Measurements from ENCODE around the gene TOMM40.
A peak's percentile ranks its signal among the peaks of the same experiment; 100 is the strongest.
"Not testable (repeated sequence)": the region's sequence is repeated elsewhere in the genome, so short reads cannot be mapped to it uniquely, and the experiment has no call there.

TOMM40 gene

GRCh38 chr19:44872661-44873060, 18.4 kb upstream of the TOMM40 start:
- DNase-seq, result no peak

DNA sequence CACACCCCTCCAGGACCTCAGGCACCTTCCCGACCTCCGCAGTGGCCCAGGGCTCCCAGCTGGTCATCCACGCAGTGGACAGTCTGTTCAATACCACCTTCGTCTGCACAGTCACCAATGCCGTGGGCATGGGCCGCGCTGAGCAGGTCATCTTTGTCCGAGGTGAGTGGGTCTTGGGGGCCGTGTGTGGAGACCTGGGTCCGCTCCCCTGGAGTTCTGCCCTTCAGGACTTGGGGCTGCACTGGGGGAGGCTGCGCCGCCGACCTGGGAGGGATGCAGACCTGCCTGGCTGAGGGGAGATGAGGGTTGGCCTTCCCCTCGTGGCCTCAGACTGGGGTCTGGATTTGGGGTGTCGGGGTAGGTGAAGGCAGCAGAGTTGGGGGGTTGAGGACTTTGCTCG, 16.7 kb upstream of the TOMM40 start:
- no peak for DNase-seq

DNA sequence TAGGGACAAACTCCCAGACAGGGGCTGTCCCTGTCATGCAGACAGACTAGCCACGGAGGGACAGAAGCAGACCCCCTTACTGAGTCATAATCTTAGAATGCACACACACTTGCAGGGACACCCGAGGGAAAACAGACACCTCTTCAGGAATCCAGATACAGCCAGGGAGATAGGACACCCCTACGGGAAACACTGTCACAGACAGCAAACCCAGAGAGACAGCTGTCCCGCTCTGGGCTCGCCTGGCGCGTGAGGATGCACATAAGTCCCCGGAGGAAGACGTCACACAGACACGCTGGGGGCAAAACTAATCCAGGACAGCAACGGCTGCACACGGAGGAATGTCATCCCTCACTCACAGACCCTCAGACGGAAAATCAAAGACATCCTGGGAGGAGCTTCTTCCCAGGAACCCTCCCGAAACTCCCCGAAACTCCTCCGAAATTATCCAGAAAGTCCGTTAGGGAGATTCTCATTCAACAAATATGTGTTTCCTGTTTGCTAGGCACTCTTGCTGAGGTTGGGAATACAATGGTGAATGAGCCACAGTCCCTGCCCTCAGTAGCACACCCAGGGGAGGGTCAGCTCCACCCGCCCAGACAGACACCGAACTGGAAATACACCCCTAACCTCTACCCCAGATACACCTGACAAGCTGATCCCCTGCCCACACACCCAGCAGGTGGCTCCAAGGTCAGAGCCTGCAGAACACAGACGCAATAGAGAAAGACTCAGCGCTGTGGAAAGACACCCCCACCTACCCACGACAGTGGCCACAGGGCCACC, 15.2 kb upstream of the TOMM40 start:
- no peak for DNase-seq

- no peak for DNase-seq
Measured at GRCh38 chr19:44876930-44877535, 14.0 kb upstream of the TOMM40 start.

- DNase-seq, result no peak
Measured at GRCh38 chr19:44878120-44878865, 12.8 kb upstream of the TOMM40 start.

DNA sequence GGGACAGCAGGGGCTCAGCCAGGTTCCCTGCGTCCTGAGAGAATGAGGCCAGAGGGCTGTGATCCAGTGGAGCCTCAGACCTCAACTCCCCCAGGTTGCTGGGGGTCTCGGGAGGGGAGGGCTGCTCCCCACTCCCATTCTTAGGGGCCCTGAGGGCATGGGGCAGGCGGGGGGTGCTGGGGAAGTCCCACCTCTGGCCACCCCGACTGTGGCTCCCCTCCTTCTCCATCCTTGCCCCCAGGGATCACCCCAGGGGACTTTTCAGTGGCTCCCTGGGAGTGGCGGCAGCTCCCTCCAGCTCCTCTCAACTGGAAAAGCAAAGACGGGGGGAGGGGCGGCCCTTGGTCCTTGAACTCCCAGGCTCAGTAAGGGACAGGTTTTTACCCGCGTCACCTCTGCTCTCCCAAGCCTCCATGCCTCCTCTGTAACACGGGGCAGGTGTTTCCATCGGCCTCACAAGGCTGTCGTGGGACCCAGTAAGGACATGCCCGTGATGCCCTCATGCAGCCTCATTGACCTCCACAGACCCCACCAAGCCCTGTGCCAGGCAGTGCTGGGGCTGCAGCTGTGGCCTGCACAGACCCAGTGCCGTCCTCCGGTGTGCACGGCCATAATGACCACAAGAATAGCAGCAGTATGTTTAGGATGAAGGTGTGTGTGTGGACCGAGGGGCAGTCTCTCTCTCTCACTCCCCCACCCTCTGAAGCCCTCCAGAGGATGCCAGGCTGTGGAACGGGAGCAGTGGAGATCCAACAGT, 11.6 kb upstream of the TOMM40 start:
- no peak for DNase-seq

- DNase-seq, result no peak
Measured at GRCh38 chr19:44882063-44882462, 9.0 kb upstream of the TOMM40 start.

GRCh38 chr19:44882619-44883397, 8.2 kb upstream of the TOMM40 start:
- DNase-seq, result not testable (repeated sequence)

- no peak for DNase-seq
Measured at GRCh38 chr19:44883922-44884321, 7.1 kb upstream of the TOMM40 start.

DNA sequence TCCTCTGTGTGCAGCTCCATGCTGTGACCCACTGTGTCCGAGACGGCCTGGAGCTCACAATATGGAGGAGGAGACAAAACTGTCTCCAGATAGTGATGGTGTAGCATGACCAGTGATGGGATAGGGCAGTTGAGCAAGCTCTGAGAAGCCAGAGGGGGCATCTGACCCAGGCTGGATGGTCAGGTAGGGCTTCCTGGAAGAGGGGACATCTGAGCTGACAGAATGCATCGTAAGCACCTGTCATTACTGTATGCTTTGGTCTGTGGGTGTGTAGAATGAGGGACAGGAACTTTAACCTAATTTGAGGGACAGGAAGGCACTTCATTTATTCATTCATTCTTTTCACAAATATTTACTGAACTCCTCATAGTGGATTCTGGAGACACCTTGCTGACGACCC, 6.5 kb upstream of the TOMM40 start:
- DNase-seq, result no peak

DNA sequence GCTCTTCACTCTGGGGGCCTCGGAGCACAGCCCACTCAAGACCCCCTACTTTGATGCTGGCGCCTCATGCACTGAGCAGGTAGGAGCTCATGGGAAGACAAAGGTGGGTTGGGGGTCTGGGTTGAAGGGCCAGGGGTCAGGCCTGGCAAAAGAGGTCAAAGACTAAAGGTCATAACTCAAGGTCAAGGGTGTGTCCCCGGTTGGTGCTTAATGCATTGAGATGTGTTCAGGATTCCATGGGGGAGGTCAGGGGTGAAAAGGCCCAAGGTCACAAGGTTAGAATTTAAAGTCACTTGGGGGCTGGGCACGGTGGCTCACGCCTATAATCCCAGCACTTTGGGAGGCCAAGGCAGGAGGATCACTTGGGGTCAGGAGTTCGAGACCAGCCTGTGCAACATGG, 4.9 kb upstream of the TOMM40 start:
- DNase-seq, result no peak

GRCh38 chr19:44887648-44888047, 3.4 kb upstream of the TOMM40 start:
- no peak for DNase-seq

- DNase-seq, result not testable (repeated sequence)
Measured at GRCh38 chr19:44888335-44888734, 2.7 kb upstream of the TOMM40 start.

DNA sequence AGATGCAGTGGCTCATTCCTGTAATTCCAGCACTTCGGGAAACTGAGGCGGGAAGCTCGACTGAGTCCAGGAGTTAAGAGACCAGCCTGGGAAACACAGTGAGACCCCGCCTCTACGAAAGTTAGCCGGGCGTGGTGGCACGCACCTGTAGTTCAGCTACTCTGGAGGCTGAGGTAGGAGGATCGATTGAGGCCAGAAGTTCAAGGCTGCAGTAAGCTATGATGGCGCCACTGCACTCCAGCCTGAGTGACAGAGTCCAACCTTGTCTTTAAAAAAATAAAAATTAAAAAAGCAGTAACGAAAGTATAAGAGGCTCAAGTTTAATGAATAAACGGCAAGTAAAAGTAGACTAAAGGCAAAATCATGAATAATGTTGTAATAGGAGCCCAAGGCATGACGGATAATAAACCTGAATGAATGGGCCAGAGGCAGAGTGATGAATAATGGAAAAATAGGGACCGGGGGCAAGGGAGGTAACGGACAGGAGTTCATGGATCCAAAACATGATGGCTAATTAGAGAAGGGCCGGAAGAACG, 1.2 kb upstream of the TOMM40 start:
- no peak for DNase-seq

DNA sequence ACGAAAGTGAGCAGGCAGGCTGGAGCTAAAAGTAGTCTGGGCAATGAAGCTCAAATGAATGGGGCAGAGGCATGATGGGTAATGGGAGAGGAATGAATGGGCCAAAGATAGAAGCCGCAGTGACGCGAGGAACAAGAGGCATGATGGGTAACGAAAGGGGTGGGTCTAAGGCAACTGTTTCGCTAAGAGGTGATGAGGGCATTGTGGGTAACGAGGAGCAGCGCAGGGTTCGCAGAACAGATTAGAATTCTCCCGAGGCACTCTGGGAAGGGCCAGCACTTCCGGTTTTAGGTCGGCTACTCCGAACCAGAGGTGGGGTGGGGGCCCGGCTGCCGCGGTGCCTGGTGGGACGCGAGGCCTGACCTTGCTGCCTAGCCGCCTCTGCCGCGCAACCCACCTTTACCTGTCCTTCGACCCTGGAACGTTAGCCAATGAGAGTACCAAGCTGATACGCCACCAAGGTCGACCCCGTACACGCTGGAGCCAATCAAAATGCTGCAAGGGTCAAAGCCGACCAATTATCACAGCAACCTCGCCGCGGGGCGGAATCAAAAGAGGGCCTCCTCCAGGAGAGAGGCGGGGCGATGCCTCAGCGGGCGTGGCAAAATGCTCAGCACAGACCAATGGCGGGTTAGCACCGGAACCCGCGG, 563 bp upstream of the TOMM40 start:
- peak; percentile 100 for DNase-seq

GRCh38 chr19:44892932-44893331, 1.9 kb downstream of the TOMM40 start:
- DNase-seq, result no peak

DNA sequence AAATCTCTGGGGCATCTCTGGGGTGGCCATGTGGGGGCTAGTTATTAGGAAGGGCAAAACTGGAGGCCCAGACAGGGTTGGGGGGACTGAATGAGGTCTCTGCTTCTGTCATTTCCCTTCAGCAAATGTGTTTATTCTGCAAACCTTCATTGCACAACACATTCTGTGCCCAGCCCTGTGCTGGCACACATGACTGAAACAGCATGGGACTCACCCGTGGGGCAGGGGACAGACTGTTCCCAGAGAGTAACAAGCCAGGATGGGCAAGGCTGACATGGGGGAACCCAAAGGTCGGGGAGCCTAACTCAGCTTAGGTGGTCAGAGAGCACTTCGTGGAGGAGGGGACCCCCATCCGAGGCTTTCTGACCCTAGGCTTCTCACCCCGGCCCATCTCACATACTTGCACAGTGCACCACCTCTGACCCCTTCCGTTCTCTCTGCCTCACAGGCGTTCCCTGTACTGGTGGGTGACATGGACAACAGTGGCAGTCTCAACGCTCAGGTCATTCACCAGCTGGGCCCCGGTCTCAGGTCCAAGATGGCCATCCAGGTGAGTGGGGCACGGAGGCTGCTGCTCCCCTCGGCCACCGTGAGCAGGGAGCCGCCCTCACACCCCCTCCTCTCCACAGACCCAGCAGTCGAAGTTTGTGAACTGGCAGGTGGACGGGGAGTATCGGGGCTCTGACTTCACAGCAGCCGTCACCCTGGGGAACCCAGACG, 2.4 kb downstream of the TOMM40 start:
- no peak for DNase-seq

- DNase-seq, result no peak
Measured at GRCh38 chr19:44894052-44894400, 3.0 kb downstream of the TOMM40 start.

DNA sequence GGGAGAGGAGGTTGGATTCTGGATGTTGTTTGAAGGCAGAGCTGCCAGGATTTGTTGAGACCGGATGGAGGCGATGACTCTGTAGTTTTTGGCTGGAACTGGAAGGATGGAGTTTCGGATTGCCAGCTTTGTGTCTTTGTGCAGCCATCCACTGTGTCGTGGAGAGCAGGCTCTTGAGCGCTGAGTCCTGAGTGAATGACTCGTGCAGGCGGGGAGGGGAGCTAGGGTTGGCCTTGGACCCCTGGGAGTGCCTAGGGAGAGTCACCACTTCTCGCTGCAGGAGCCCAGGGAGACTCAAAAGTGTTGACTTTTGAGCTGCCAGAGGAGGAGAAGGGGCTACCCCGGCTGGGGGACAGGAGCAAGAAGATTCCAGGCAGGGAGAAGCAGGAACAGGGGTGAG, 3.9 kb downstream of the TOMM40 start:
- DNase-seq, result no peak

DNA sequence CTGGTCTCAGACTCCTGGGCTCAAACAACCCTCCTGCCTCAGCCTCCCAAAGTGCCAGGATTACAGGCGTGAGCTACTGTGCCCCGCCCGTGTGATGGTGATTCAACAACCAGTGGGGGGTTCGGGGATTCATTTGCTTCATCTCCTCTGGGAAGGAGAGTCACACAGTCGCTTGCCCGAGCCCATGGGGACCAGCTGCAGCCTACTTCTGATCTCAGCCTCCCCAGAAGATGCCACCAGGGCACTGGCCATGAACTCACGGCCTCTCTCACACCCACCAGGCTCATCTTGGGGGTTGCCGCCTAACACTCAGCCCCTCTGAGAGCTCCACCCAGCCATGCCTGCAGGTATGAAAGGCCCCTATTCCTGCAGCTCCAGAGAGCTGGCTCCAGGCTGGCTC, 6.8 kb downstream of the TOMM40 start:
- DNase-seq, result no peak
